GM12874 (cell line): ENCODE measurements around the gene CARHSP1.

ENCODE experiments used
- TF ChIP-seq, protein P1 (sequence below): IDR thresholded peaks from 2 replicates; pipeline ENCODE4 v1.5.1; 2011; ENCODE audit warnings: low read depth, mild to moderate bottlenecking, control low read depth, low read length, moderate library complexity; ENCODE audit not compliant: insufficient read depth

Gene CARHSP1

DNA sequence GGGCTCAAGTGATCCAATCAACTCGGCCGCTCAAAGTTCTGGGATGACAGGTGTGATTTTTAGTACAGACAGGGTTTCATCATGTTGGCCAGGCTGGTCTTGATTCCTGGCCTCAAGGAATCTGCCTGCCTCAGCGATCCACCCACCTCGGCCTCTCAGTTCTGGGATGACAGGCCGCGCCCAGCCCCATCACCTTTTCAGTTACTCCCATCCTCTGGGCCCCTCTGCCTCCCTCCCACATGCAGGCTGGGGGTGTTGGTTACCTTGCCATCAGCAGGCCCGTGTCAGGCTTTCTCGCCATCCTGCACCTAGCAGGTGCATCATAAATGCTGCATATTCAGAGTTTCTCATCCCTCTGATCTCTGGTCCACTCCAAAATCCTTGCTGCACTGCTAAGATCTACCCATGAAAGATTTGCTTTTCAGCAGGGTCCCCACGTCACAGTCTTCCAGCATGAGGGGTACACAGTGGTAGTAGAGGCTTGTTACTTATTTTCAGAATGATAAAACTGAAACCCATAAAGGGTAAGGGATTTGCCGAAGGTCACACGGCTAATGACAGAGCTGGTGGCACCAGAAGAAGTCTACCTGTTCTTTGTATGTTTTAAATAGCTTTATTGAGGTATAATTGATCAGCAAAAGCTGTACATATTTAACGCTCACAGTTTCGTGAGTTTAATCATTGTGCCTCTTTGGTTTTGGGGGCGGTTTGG is 54.6 kb downstream of the CARHSP1 start:
- TF ChIP-seq, protein P1, sequence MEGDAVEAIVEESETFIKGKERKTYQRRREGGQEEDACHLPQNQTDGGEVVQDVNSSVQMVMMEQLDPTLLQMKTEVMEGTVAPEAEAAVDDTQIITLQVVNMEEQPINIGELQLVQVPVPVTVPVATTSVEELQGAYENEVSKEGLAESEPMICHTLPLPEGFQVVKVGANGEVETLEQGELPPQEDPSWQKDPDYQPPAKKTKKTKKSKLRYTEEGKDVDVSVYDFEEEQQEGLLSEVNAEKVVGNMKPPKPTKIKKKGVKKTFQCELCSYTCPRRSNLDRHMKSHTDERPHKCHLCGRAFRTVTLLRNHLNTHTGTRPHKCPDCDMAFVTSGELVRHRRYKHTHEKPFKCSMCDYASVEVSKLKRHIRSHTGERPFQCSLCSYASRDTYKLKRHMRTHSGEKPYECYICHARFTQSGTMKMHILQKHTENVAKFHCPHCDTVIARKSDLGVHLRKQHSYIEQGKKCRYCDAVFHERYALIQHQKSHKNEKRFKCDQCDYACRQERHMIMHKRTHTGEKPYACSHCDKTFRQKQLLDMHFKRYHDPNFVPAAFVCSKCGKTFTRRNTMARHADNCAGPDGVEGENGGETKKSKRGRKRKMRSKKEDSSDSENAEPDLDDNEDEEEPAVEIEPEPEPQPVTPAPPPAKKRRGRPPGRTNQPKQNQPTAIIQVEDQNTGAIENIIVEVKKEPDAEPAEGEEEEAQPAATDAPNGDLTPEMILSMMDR = no peak

DNA sequence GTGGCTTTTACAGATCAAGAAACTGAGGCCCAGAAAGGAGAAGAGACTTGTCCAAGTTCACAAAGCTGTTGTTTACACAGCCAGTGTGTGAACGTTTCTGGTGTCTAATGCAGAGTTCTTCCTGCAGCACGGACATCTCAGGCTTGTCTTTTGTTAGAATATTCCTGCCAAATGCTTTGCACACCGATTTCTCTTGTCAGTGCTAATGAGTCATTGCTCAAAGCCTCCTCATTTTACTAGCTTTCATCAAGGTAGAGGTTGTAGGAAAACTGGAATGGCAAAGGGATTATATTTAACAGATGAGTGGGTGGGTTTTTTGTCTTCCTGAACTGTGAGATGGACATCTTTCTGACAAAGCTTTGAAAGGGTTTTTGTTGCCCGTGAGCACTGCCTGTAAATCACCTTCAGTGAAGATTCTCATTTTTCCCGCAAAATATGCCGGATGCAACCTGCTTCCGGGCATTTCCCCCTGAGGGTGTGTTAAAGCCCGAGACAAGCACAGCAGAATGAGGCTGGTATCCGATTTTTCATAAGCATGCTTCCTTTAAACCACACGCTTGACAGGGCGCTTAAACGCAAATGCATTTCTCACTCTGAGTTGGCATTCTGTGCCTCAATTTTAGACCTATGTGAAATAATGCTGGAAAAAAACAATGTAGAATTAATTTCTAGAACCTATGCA is 56.5 kb downstream of the CARHSP1 start:
- TF ChIP-seq, protein P1 = no peak

- TF ChIP-seq, protein P1 = no peak
Measured at GRCh38 chr16:8808613-8809353, 60.0 kb downstream of the CARHSP1 start.

DNA sequence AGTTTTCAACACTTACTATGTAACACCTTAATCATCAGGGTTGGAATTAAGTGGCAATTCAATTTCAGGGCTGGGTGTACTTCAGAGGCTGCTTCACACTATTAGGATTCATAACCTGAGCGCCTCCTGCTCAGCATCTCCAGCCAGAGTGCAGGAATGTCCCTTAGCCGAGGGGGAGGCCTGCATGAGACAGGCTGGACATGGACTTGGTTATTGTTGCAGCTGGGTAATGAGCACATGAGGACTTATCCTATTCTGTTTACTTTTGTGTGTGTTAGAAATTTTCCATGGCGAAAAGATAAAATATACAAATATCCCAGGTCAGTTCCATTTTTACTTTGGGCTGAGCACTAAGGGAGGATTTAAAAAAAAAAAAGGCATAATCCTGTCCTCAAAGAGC is 60.8 kb downstream of the CARHSP1 start:
- TF ChIP-seq, protein P1 = no peak

GRCh38 chr16:8807189-8807588 is 61.6 kb downstream of the CARHSP1 start:
- TF ChIP-seq, protein P1 = no peak

- TF ChIP-seq, protein P1 = no peak
Measured at GRCh38 chr16:8806272-8806983, 62.4 kb downstream of the CARHSP1 start.

GRCh38 chr16:8804313-8804712 is 64.5 kb downstream of the CARHSP1 start:
- TF ChIP-seq, protein P1 = no peak
